PFSK-1 (cell line): ENCODE data around the gene TCF4.

Experiments
- POLR2AphosphoS5 ChIP-seq: IDR thresholded peaks from 2 replicates; pipeline ENCODE4 v1.6.1; 2012; ENCODE audit warnings: low read depth, mild to moderate bottlenecking, control low read depth, low read length, moderate library complexity
- REST ChIP-seq, 2 experiments: IDR thresholded peaks; 2 replicates each; pipeline versions ENCODE4 v1.6.1 to v1.8.0; 2011 to 2012; ENCODE audit warnings: low read depth in 2 of 2, low read length in 2 of 2, control low read depth in 1 of 2, inconsistent platforms in 1 of 2, mild to moderate bottlenecking in 1 of 2, moderate library complexity in 1 of 2; ENCODE audit not compliant: insufficient read depth in 1 of 2
- SIN3A ChIP-seq: IDR thresholded peaks from 2 replicates; pipeline ENCODE4 v1.6.1; 2012; ENCODE audit warnings: mild to moderate bottlenecking, low read length, moderate library complexity, borderline replicate concordance; ENCODE audit not compliant: insufficient read depth
- TAF1 ChIP-seq: IDR thresholded peaks from 2 replicates; pipeline ENCODE4 v1.6.1; 2012; ENCODE audit warnings: low read length, control low read depth, borderline replicate concordance; ENCODE audit not compliant: insufficient read depth

DNA sequence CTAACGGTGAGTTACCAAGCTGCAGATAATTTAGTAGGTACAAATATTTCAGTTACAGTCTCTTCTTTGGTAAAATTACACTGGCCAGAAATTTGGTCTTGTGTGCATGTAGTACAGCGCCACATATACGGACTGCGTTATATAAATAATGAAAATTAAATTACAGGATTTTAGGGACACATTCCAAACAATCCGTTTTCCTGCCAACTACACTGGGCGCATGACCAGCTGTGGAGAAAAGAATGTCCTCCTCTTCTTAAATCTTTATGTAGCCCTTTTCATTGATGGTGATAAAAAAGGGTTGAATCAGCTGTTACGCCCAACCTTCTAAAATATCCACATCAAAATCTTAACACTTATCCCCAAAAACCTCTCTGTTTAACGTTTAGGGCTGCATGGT is 37.5 kb downstream of the TCF4 start:
- TF ChIP-seq POLR2AphosphoS5 (no peak), SIN3A (no peak), REST (IDR thresholded peaks at IDR 0.05; ENCODE audit: insufficient read depth in 1 of 2, low read depth in 2 of 2, low read length in 2 of 2) (no peak), TAF1 (no peak)
